PC-3 (cell line): ENCODE measurements around the gene DNTT. TPM values are rescaled to one million over a fixed set of nuclear protein-coding genes. Genes with fewer than 3 reads are reported as not detected.

Experiments
- ATAC-seq: fragments of 200-7000 bp; cut with Tn5 transposase; 2 replicates; pipeline ENCODE4 v1.9.1; 2020; ENCODE audit warnings: mild to moderate bottlenecking, moderate library complexity
- BruUV-seq: library from RNA; stranded (reverse); fragments of 400-500 nt; replicated peaks from 2 replicates; lab custom pipeline; 2021; lab: Mats Ljungman, UMichigan
- CTCF ChIA-PET: fragments of 300-600 bp; sonication (Branson Sonifier 250); formaldehyde crosslinking; loops from one replicate; lab custom pipeline; 2022; ENCODE audit warnings: antibody characterized with exemption; lab: Charles Lee
- POLR2A ChIA-PET: fragments of 300-600 bp; sonication (Branson Sonifier 250); formaldehyde crosslinking; loops from one replicate; lab custom pipeline; 2022; ENCODE audit warnings: antibody characterized with exemption; ENCODE audit not compliant: unreplicated experiment; lab: Charles Lee
- DNase-seq: peaks from one replicate; pipeline ENCODE4 v3.0.0-alpha.2; 2015
- H2AFZ ChIP-seq: fragments of 300-600 bp; sonication (generic); 2 replicates; pipeline ENCODE4 v1.6.0; 2016; ENCODE audit warnings: antibody characterized with exemption, low read length
- H3F3A ChIP-seq: fragments of 300-600 bp; sonication (generic); one replicate; pipeline ENCODE4 v1.6.0; 2017; ENCODE audit warnings: antibody characterized with exemption, low read length, control low read depth, mild to moderate bottlenecking; ENCODE audit not compliant: unreplicated experiment
- H3K27ac ChIP-seq: fragments of 300-600 bp; sonication (generic); 2 replicates; pipeline ENCODE4 v1.5.1; 2016; ENCODE audit warnings: mild to moderate bottlenecking, low read length
- H3K27me3 ChIP-seq: fragments of 300-600 bp; sonication (generic); 2 replicates; pipeline ENCODE4 v1.6.1; 2016; ENCODE audit warnings: low read length, mixed read lengths
- H3K36me3 ChIP-seq: fragments of 300-600 bp; sonication (generic); 2 replicates; pipeline ENCODE4 v1.6.1; 2016; ENCODE audit warnings: low read depth, mixed run types, low read length, mixed read lengths
- H3K4me1 ChIP-seq: fragments of 300-600 bp; sonication (generic); 2 replicates; pipeline ENCODE4 v1.5.1; 2016; ENCODE audit warnings: low read length; ENCODE audit not compliant: insufficient read depth
- H3K4me2 ChIP-seq: fragments of 300-600 bp; sonication (generic); 2 replicates; pipeline ENCODE4 v1.6.0; 2016; ENCODE audit warnings: low read length
- H3K4me3 ChIP-seq: fragments of 300-600 bp; sonication (generic); 2 replicates; pipeline ENCODE4 v1.5.1; 2016; ENCODE audit warnings: mild to moderate bottlenecking, low read length, mixed read lengths
- H3K79me2 ChIP-seq: fragments of 300-600 bp; sonication (generic); 2 replicates; pipeline ENCODE4 v1.6.1; 2017; ENCODE audit warnings: low read length, mixed read lengths
- H3K9ac ChIP-seq: fragments of 300-600 bp; sonication (generic); 2 replicates; pipeline ENCODE4 v1.6.0; 2016; ENCODE audit warnings: mild to moderate bottlenecking, low read length
- H3K9me2 ChIP-seq: fragments of 300-600 bp; sonication (generic); replicated peaks from 2 replicates; pipeline ENCODE4 v1.6.1; 2016; ENCODE audit warnings: mixed run types, low read length, mixed read lengths
- H3K9me3 ChIP-seq: fragments of 300-600 bp; sonication (generic); 2 replicates; pipeline ENCODE4 v1.6.1; 2016; ENCODE audit warnings: low read length, mixed read lengths
- H4K20me1 ChIP-seq: fragments of 300-600 bp; sonication (generic); 2 replicates; pipeline ENCODE4 v1.6.1; 2016; ENCODE audit warnings: low read length, mixed read lengths
- CTCF ChIP-seq: fragments of 300-600 bp; sonication (generic); conservative IDR thresholded peaks from 2 replicates; pipeline ENCODE4 v1.5.1; 2017; ENCODE audit warnings: antibody characterized with exemption, low read depth, mild to moderate bottlenecking, low read length
- EZH2 ChIP-seq: fragments of 300-600 bp; sonication (generic); IDR thresholded peaks from one replicate; pipeline ENCODE4 v1.6.1; 2017; ENCODE audit warnings: antibody characterized with exemption, mild to moderate bottlenecking, low read length; ENCODE audit not compliant: unreplicated experiment
- EZH2phosphoT487 ChIP-seq: fragments of 300-600 bp; sonication (generic); IDR thresholded peaks from 2 replicates; pipeline ENCODE4 v1.6.1; 2018; ENCODE audit warnings: mild to moderate bottlenecking, antibody characterized with exemption, low read length, borderline replicate concordance
- intact Hi-C: fragments of 100-400 bp; cut with micrococcal nuclease; formaldehyde crosslinking; loops from 2 replicates; pipeline ENCODE4 v1.9.0; 2023
- total RNA-seq: library from RNA; depleted of rRNA; stranded (reverse); fragments of >200 nt; gene quantifications from 2 replicates; pipeline ENCODE4 v1.2.3, GENCODE V29; 2014

The DNTT gene
- total RNA-seq, 1 experiment from 2014 or later, result not detected

GRCh38 chr10:96366508-96366907, 62.3 kb downstream of the DNTT start:
- ATAC-seq (peak; percentile 42), DNase-seq (peak; percentile 75)
- no peaks in the 10 kb centered on the region for H3F3A ChIP-seq
- 0 out of 2 replicates have a peak overlapping the region, but pooled peaks have one; percentile 1 for H3K4me2 ChIP-seq
- H3K79me2 ChIP-seq, result no peaks in the 10 kb centered on the region
- intact Hi-C loops, result no loop called here
- H2AFZ ChIP-seq, result no peak overlapping the region
- no peak overlapping the region for H3K4me3 ChIP-seq
- H4K20me1 ChIP-seq, result no peaks in the 10 kb centered on the region
- H3K9me3 ChIP-seq, result no peaks in the 10 kb centered on the region
- TF ChIP-seq EZH2phosphoT487 (no peak), CTCF (no peak), EZH2 (no peak)
- H3K9ac ChIP-seq, result no peak overlapping the region
- H3K9me2 ChIP-seq, result no peaks in the 10 kb centered on the region
- ChIA-PET CTCF (interaction anchor here (0.7 kb wide), 1 partner anchor 32 kb away, joined by 3 read pairs; no protein-coding TSS in a partner anchor), POLR2A (no interaction called here)
- no peaks in the 10 kb centered on the region for H3K36me3 ChIP-seq
- H3K27ac ChIP-seq, result no peak overlapping the region
- BruUV-seq, result no TSS peak
- peaks cover 14% of the 10 kb centered on the region for H3K4me1 ChIP-seq
- H3K27me3 ChIP-seq, result 0 out of 2 replicates have a peak, but pooled peaks cover 4% of the 10 kb centered on the region

DNA sequence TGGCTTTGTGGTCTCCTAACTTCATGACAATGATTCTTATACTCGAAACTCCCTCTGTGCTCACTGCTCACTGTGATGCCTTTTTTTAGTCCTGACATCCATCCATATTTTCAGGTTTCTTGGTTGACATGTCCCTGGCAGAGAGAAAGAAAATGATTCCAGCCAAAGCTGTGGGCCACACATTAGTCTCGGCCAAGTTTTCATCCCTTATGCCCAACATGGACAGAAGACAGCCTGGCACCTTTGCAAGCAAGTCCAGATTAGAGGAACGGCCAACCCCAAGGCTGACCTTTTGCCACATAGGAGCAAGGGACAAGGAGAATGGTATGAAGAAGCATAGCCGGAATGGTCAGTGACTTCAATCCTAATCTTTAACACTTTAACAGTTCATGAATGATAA, 63.2 kb downstream of the DNTT start:
- no peaks in the 10 kb centered on the region for H3K79me2 ChIP-seq
- H3K36me3 ChIP-seq, result no peaks in the 10 kb centered on the region
- H4K20me1 ChIP-seq, result no peaks in the 10 kb centered on the region
- H3K4me2 ChIP-seq, result no peak overlapping the region
- no peaks in the 10 kb centered on the region for H3K9me3 ChIP-seq
- no peaks in the 10 kb centered on the region for H3F3A ChIP-seq
- intact Hi-C loops, result no loop called here
- H2AFZ ChIP-seq, result no peak overlapping the region
- no peak for TF ChIP-seq CTCF
- no peak for TF ChIP-seq EZH2phosphoT487
- TF ChIP-seq EZH2, result no peak
- CTCF ChIA-PET, result no interaction called here
- BruUV-seq, result no TSS peak
- H3K4me1 ChIP-seq, result peaks cover 14% of the 10 kb centered on the region
- DNase-seq (no peak), ATAC-seq (no peak)
- no peaks in the 10 kb centered on the region for H3K27me3 ChIP-seq
- H3K4me3 ChIP-seq, result no peak overlapping the region
- no peak overlapping the region for H3K27ac ChIP-seq
- H3K9ac ChIP-seq, result no peak overlapping the region
- no peaks in the 10 kb centered on the region for H3K9me2 ChIP-seq
- POLR2A ChIA-PET, result no interaction called here

GRCh38 chr10:96368971-96369370, 64.7 kb downstream of the DNTT start:
- Histone ChIP-seq H3K9me3 (no peaks in the 10 kb centered on the region), H3K27me3 (no peaks in the 10 kb centered on the region), H3K36me3 (no peaks in the 10 kb centered on the region), H3K9me2 (no peaks in the 10 kb centered on the region), H3K4me3 (no peak overlapping the region), H3K79me2 (no peaks in the 10 kb centered on the region), H3K27ac (no peak overlapping the region), H3K4me2 (no peak overlapping the region), H3F3A (no peaks in the 10 kb centered on the region), H3K9ac (no peak overlapping the region), H3K4me1 (peaks cover 14% of the 10 kb centered on the region), H4K20me1 (no peaks in the 10 kb centered on the region), H2AFZ (no peak overlapping the region)
- POLR2A ChIA-PET, result no interaction called here
- TF ChIP-seq CTCF, result no peak
- TF ChIP-seq EZH2, result no peak
- no peak for TF ChIP-seq EZH2phosphoT487
- ATAC-seq (no peak), DNase-seq (no peak)
- CTCF ChIA-PET, result no interaction called here
- BruUV-seq, result no TSS peak
- intact Hi-C loops, result no loop called here
